Osteoblast (primary cell): ENCODE results near the gene PALM. TPM values are rescaled to one million over a fixed set of nuclear protein-coding genes. Genes with fewer than 3 reads are reported as not detected.

ENCODE experiments used
- DNase-seq: peaks from one replicate; pipeline ENCODE4 v3.0.0; 2011; ENCODE audit warnings: low spot score, mixed read lengths; ENCODE audit not compliant: insufficient read length; ENCODE audit errors: missing footprints
- H2AFZ ChIP-seq: 2 replicates; pipeline ENCODE4 v1.6.0; 2011; ENCODE audit warnings: mild to moderate bottlenecking, low read length
- H3K27ac ChIP-seq: 2 replicates; pipeline ENCODE4 v1.5.1; 2011; ENCODE audit warnings: mild to moderate bottlenecking, low read depth, low read length, moderate library complexity
- H3K27me3 ChIP-seq: 2 replicates; pipeline ENCODE4 v1.6.0; 2012; ENCODE audit warnings: mild to moderate bottlenecking, control low read depth, inconsistent platforms, low read length, moderate library complexity; ENCODE audit not compliant: insufficient read depth
- H3K36me3 ChIP-seq: 2 replicates; pipeline ENCODE4 v1.5.1; 2011; ENCODE audit warnings: mild to moderate bottlenecking, low read length, control low read depth, moderate library complexity; ENCODE audit not compliant: insufficient read depth
- H3K4me1 ChIP-seq: 2 replicates; pipeline ENCODE4 v1.5.1; 2011; ENCODE audit warnings: mild to moderate bottlenecking, low read length, control low read depth, moderate library complexity; ENCODE audit not compliant: insufficient read depth
- H3K4me2 ChIP-seq: 2 replicates; pipeline ENCODE4 v1.6.0; 2011; ENCODE audit warnings: mild to moderate bottlenecking, low read length; ENCODE audit not compliant: insufficient read depth
- H3K4me3 ChIP-seq: fragments of 200-600 bp; sonication (generic); 3 replicates; pipeline ENCODE4 v1.5.1; 2012; ENCODE audit warnings: mild to moderate bottlenecking, low read length, inconsistent platforms; ENCODE audit not compliant: insufficient read depth
- H3K79me2 ChIP-seq: 2 replicates; pipeline ENCODE4 v1.6.0; 2012; ENCODE audit warnings: mild to moderate bottlenecking, low read length, control low read depth, inconsistent platforms; ENCODE audit not compliant: insufficient read depth
- H3K9me3 ChIP-seq: 2 replicates; pipeline ENCODE4 v1.5.1; 2011; ENCODE audit warnings: low read depth, low read length, control low read depth
- H4K20me1 ChIP-seq: 2 replicates; pipeline ENCODE4 v1.6.0; 2012; ENCODE audit warnings: mild to moderate bottlenecking, low read length, control low read depth; ENCODE audit not compliant: insufficient read depth
- total RNA-seq: library from RNA; depleted of rRNA; stranded (reverse); fragments of >200 nt; gene quantifications from 2 replicates; pipeline ENCODE4 v1.2.3, GENCODE V29; 2012
- TF ChIP-seq, protein P1 (sequence below): IDR thresholded peaks from 2 replicates; pipeline ENCODE4 v1.5.1; 2011; ENCODE audit warnings: mild to moderate bottlenecking, low read depth, low read length, moderate library complexity; ENCODE audit errors: extremely low read depth

The PALM gene
- total RNA-seq, 1 donor = 10.5 TPM

DNA sequence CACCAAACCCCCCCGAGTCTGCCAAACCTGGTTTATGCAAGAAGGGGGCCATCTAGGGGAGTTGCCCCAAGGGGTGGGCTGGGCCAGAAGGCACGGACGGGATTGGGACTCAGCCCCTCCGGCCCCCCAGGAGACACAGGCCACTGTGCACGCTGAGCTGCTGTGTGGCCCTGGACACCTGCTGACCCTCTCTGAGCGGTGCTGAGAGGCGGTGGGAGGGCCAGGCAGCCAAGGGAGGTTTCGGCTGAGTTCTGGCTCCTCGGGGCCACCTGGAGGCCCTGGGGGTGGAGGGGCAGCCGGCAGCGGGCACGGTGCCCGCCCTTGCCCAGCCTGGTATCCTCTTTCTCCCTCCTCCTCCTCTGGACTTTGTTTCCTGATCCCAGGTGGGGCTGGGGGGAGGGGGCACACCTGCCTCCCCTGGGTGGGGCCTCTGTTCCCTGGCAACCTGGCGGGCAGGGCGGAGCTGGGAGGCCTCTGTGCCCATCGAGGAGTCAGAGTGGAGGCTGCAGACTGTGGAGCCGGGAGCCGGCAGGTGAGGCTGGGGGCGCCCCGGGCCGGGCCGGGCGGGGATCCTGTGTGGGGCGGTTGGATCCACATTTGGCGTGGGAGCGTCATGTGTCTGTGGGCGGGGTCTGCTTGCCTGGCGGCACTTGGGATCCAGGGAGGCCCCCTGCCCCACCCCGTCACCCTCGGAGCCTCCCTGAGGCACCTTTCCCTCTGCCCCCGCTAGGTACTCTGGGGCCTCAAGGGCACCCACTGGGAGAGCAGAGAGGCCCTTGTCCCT is 42.1 kb downstream of the PALM start, which contains the start of gene MISP:
MISP (plus strand) TSS at position 473 of the 784 bp plus-strand sequence. CDS start 5,835 bp downstream, outside the sequence.
- no peak for DNase-seq
- peak within 1 kb of the TSS; percentile 80 for H2AFZ ChIP-seq

GRCh38 chr19:751501-752341 is 43.0 kb downstream of the PALM start:
- H3K36me3 ChIP-seq = no peaks in the 10 kb centered on the region
- DNase-seq = peak; percentile 100
- H3K27ac ChIP-seq = peak overlapping the region; percentile 92
- peaks cover 5% of the 10 kb centered on the region for H3K9me3 ChIP-seq
- H4K20me1 ChIP-seq = no peaks in the 10 kb centered on the region
- no peaks in the 10 kb centered on the region for H3K27me3 ChIP-seq
- H2AFZ ChIP-seq = peak overlapping the region; percentile 80
- no peak overlapping the region for H3K4me3 ChIP-seq
- no peaks in the 10 kb centered on the region for H3K79me2 ChIP-seq
- TF ChIP-seq, protein P1, sequence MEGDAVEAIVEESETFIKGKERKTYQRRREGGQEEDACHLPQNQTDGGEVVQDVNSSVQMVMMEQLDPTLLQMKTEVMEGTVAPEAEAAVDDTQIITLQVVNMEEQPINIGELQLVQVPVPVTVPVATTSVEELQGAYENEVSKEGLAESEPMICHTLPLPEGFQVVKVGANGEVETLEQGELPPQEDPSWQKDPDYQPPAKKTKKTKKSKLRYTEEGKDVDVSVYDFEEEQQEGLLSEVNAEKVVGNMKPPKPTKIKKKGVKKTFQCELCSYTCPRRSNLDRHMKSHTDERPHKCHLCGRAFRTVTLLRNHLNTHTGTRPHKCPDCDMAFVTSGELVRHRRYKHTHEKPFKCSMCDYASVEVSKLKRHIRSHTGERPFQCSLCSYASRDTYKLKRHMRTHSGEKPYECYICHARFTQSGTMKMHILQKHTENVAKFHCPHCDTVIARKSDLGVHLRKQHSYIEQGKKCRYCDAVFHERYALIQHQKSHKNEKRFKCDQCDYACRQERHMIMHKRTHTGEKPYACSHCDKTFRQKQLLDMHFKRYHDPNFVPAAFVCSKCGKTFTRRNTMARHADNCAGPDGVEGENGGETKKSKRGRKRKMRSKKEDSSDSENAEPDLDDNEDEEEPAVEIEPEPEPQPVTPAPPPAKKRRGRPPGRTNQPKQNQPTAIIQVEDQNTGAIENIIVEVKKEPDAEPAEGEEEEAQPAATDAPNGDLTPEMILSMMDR = no peak
- H3K4me2 ChIP-seq = peak overlapping the region; percentile 51
- H3K4me1 ChIP-seq = peaks cover 21% of the 10 kb centered on the region

More for the DNA sequence above, 42.1 kb downstream of the PALM start, which contains the start of gene MISP:
- TF ChIP-seq, protein P1 = no peak
- H3K4me1 ChIP-seq = peaks cover 21% of the 10 kb centered on the region
- H3K4me2 ChIP-seq = peak within 1 kb of the TSS; percentile 51
- peaks cover 5% of the 10 kb centered on the region for H3K9me3 ChIP-seq
- no peaks in the 10 kb centered on the region for H3K27me3 ChIP-seq
- no peaks in the 10 kb centered on the region for H3K36me3 ChIP-seq
- no peak within 1 kb of the TSS for H3K4me3 ChIP-seq
- peak within 1 kb of the TSS; percentile 92 for H3K27ac ChIP-seq
- H4K20me1 ChIP-seq = no peaks in the 10 kb centered on the region
- no peaks in the 10 kb centered on the region for H3K79me2 ChIP-seq

DNA sequence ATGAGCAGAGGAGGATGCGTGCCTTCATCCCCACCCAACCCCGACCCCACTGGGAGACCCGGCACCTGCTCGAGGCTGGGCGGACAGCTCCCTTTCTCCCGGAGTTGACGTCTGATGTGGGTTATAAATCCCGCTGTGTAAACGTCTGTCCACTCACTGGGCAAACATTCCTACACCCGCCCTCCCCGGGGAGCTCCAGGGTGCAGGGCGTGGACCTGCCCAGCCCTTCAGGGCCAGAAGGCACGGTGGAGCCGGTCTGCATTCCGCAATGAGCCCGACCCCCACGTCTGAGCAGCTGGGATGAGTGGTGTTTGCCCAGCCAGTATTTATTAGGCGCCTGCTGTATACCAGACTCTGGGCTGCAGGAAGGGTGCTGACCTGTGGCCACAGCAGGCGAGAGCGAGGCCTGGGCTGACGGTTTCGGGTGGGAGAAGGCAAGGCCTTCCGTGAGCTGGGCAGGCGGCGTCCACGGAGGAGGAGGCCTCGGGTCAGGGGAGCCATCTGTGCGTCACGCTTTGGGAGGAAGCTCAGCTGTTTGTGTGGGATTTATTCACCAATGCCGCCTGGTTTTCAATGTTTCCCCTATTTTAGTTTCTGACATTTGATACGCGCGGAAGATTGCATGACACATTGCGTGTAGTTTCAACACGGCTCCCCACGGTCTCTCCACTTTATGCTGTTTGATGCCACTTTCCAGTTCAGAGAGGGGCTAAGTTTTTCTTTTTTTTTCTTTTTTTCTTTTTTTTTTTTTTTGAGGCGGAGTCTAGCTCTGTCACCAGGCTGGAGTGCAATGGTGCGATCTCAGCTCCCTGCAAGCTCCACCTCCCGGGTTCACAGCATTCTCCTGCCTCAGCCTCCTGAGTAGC is 44.1 kb downstream of the PALM start:
- Histone ChIP-seq H3K36me3 (no peaks in the 10 kb centered on the region), H2AFZ (peak overlapping the region; percentile 53), H4K20me1 (no peaks in the 10 kb centered on the region), H3K4me2 (peak overlapping the region; percentile 56), H3K27ac (peak overlapping the region; percentile 95), H3K9me3 (peaks cover under 1% of the 10 kb centered on the region), H3K4me3 (peak overlapping the region; percentile 33), H3K79me2 (no peaks in the 10 kb centered on the region), H3K27me3 (no peaks in the 10 kb centered on the region), H3K4me1 (peaks cover 21% of the 10 kb centered on the region)
- TF ChIP-seq, protein P1 = no peak
- peak; percentile 99 for DNase-seq
